Endothelial cell of umbilical vein (primary cell): ENCODE measurements around the gene LCN6.

ENCODE experiments used
- EZH2 ChIP-seq: IDR thresholded peaks from 2 replicates; pipeline ENCODE4 v1.6.1; 2012; ENCODE audit warnings: borderline replicate concordance, low read depth, mild to moderate bottlenecking, moderate library complexity, low read length, inconsistent platforms; ENCODE audit not compliant: severe bottlenecking
- JUN ChIP-seq: IDR thresholded peaks from 2 replicates; pipeline ENCODE4 v1.6.1; 2011; ENCODE audit warnings: borderline replicate concordance, low read depth; ENCODE audit not compliant: insufficient read length, insufficient read depth
- MYC ChIP-seq: IDR thresholded peaks from one replicate; pipeline ENCODE4 v1.6.1; 2011; ENCODE audit warnings: mild to moderate bottlenecking, low read depth, low read length
- POLR2A ChIP-seq: IDR thresholded peaks from 2 replicates; pipeline ENCODE4 v1.6.1; 2012; ENCODE audit warnings: low read depth, mild to moderate bottlenecking, control low read depth, low read length
- POLR2AphosphoS5 ChIP-seq: IDR thresholded peaks from 2 replicates; pipeline ENCODE4 v1.6.1; 2012; ENCODE audit warnings: low read depth, mild to moderate bottlenecking, control low read depth, low read length, moderate library complexity; ENCODE audit not compliant: insufficient read depth
- TF ChIP-seq, protein P1 (sequence below), 2 donors: IDR thresholded peaks; 1 replicate in 1 of 2; 2 replicates in 1 of 2; pipeline ENCODE4 v1.5.1; 2011; ENCODE audit warnings: low read length in 2 of 2, mild to moderate bottlenecking in 2 of 2, moderate library complexity in 2 of 2, control low read depth in 1 of 2, inconsistent platforms in 1 of 2, low read depth in 1 of 2; ENCODE audit not compliant: insufficient read depth in 1 of 2; ENCODE audit errors: extremely low read depth in 1 of 2
- TF ChIP-seq, protein P2 (sequence below): IDR thresholded peaks from 2 replicates; pipeline ENCODE4 v1.6.1; 2011; ENCODE audit not compliant: insufficient read depth, insufficient read length

DNA sequence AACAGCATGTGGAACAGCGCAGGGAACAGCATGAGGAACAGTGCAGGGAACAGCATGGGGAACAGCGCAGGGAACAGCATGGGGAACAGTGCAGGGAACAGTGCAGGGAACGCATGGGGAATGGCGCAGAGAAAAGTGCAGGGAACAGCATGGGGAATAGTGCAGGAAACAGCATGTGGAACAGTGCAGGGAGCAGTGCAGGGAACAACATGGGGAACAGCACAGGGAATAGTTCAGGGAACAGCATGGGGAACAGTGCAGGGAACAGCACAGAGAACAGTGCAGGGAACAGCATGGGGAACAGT, 7.8 kb upstream of the LCN6 start:
- TF ChIP-seq, protein P1, sequence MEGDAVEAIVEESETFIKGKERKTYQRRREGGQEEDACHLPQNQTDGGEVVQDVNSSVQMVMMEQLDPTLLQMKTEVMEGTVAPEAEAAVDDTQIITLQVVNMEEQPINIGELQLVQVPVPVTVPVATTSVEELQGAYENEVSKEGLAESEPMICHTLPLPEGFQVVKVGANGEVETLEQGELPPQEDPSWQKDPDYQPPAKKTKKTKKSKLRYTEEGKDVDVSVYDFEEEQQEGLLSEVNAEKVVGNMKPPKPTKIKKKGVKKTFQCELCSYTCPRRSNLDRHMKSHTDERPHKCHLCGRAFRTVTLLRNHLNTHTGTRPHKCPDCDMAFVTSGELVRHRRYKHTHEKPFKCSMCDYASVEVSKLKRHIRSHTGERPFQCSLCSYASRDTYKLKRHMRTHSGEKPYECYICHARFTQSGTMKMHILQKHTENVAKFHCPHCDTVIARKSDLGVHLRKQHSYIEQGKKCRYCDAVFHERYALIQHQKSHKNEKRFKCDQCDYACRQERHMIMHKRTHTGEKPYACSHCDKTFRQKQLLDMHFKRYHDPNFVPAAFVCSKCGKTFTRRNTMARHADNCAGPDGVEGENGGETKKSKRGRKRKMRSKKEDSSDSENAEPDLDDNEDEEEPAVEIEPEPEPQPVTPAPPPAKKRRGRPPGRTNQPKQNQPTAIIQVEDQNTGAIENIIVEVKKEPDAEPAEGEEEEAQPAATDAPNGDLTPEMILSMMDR (IDR thresholded peaks at IDR 0.05; ENCODE audit: extremely low read depth in 1 of 2, insufficient read depth in 1 of 2, low read depth in 1 of 2, low read length in 2 of 2), result no peak
- TF ChIP-seq, protein P2, sequence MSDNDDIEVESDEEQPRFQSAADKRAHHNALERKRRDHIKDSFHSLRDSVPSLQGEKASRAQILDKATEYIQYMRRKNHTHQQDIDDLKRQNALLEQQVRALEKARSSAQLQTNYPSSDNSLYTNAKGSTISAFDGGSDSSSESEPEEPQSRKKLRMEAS, result no peak
- TF ChIP-seq EZH2 (no peak), POLR2A (no peak), MYC (no peak), POLR2AphosphoS5 (no peak), JUN (no peak)
